ENCODE measurements around the gene ANXA11. TPM values are rescaled to one million over a fixed set of nuclear protein-coding genes. Genes with fewer than 3 reads are reported as not detected.

ANXA11 gene
- total RNA-seq, 2 donors from 2014 or later = 68.2 to 71.9 TPM

GRCh38 chr10:80131499-80131901 lies 73.8 kb downstream of the ANXA11 start:
- TF ChIP-seq, protein P1, sequence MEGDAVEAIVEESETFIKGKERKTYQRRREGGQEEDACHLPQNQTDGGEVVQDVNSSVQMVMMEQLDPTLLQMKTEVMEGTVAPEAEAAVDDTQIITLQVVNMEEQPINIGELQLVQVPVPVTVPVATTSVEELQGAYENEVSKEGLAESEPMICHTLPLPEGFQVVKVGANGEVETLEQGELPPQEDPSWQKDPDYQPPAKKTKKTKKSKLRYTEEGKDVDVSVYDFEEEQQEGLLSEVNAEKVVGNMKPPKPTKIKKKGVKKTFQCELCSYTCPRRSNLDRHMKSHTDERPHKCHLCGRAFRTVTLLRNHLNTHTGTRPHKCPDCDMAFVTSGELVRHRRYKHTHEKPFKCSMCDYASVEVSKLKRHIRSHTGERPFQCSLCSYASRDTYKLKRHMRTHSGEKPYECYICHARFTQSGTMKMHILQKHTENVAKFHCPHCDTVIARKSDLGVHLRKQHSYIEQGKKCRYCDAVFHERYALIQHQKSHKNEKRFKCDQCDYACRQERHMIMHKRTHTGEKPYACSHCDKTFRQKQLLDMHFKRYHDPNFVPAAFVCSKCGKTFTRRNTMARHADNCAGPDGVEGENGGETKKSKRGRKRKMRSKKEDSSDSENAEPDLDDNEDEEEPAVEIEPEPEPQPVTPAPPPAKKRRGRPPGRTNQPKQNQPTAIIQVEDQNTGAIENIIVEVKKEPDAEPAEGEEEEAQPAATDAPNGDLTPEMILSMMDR (IDR thresholded peaks at IDR 0.05) = no peak
- no peak for TF ChIP-seq POLR2A (IDR thresholded peaks at IDR 0.05)
- Histone ChIP-seq H3K27ac (no peak overlapping the region), H3K36me3 (replicated peaks in 1 of 2; ENCODE audit: insufficient read depth in 1 of 2, low read depth in 2 of 2) (no peaks in the 10 kb centered on the region), H3K4me1 (peaks cover 12% of the 10 kb centered on the region), H3K9me3 (no peaks in the 10 kb centered on the region), H3K27me3 (peaks cover 0 to 8% of the 10 kb centered on the region in 2 donors), H3K4me3 (no peak overlapping the region)
- WGBS, 2 donors = 68 to 80% methylated on average over 6 of the region's 6 CpGs
- intact Hi-C loops (cut with DNase I) = no loop called here
- ATAC-seq = no peak
- no peak for DNase-seq

DNA sequence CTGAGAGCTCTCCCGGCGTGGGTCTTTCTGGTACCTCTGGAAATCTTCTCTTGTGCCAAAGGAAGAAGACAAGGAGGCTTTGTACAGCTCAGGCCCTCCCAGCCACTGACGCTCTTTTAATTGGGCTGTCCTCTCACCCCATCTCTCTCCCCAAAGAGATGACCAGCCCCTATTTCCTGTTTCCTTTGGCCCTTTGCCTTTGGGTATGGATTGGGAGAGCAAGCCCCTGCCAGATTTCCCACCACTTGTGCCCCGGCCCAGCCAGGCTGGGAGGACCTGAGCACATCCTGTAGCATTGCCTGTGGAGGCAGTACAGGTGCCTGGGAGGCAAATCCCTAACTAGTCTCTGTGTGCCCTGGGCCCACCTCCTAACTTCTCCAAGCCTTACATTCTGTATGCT lies 78.5 kb downstream of the ANXA11 start:
- no peak for DNase-seq
- WGBS, 2 donors = 48 to 52% methylated on average over 4 of the region's 4 CpGs
- ATAC-seq = no peak

GRCh38 chr10:80122746-80123145 lies 82.6 kb downstream of the ANXA11 start:
- H3K9me3 ChIP-seq = no peaks in the 10 kb centered on the region
- H3K4me3 ChIP-seq = no peak overlapping the region
- no peaks in the 10 kb centered on the region for H3K36me3 ChIP-seq (replicated peaks in 1 of 2; ENCODE audit: insufficient read depth in 1 of 2, low read depth in 2 of 2)
- DNase-seq (no peak), ATAC-seq (no peak)
- no peaks in the 10 kb centered on the region for H3K27me3 ChIP-seq
- H3K27ac ChIP-seq = no peak overlapping the region
- WGBS, 2 donors = 73% methylated on average over 2 of the region's 2 CpGs
- H3K4me1 ChIP-seq = no peaks in the 10 kb centered on the region
- TF ChIP-seq, protein P1 (IDR thresholded peaks at IDR 0.05) = no peak
- no peak for TF ChIP-seq POLR2A (IDR thresholded peaks at IDR 0.05)
- intact Hi-C loops (cut with DNase I) = no loop called here

More for the DNA sequence above, 78.5 kb downstream of the ANXA11 start:
- H3K27ac ChIP-seq = no peak overlapping the region
- H3K36me3 ChIP-seq (replicated peaks in 1 of 2; ENCODE audit: insufficient read depth in 1 of 2, low read depth in 2 of 2) = no peaks in the 10 kb centered on the region
- H3K4me1 ChIP-seq = no peaks in the 10 kb centered on the region
- H3K27me3 ChIP-seq = peaks cover 0 to 5% of the 10 kb centered on the region in 2 donors
- intact Hi-C loops (cut with DNase I) = no loop called here
- no peaks in the 10 kb centered on the region for H3K9me3 ChIP-seq
- H3K4me3 ChIP-seq = no peak overlapping the region
- no peak for TF ChIP-seq POLR2A (IDR thresholded peaks at IDR 0.05)

- Histone ChIP-seq H3K9me3 (no peaks in the 10 kb centered on the region), H3K27me3 (no peaks in the 10 kb centered on the region), H3K27ac (no peak overlapping the region), H3K36me3 (replicated peaks in 1 of 2; ENCODE audit: insufficient read depth in 1 of 2, low read depth in 2 of 2) (no peaks in the 10 kb centered on the region), H3K4me3 (no peak overlapping the region), H3K4me1 (no peaks in the 10 kb centered on the region)
- DNase-seq = no peak
- no peak for ATAC-seq
- no peak for TF ChIP-seq POLR2A (IDR thresholded peaks at IDR 0.05)
- TF ChIP-seq, protein P1 (IDR thresholded peaks at IDR 0.05) = no peak
- intact Hi-C loops (cut with DNase I) = no loop called here
Measured at GRCh38 chr10:80122110-80122710, 83.1 kb downstream of the ANXA11 start.

GRCh38 chr10:80118669-80119068 lies 86.7 kb downstream of the ANXA11 start:
- Histone ChIP-seq H3K9me3 (no peaks in the 10 kb centered on the region), H3K27ac (no peak overlapping the region), H3K4me1 (no peaks in the 10 kb centered on the region), H3K4me3 (no peak overlapping the region), H3K36me3 (replicated peaks in 1 of 2; ENCODE audit: insufficient read depth in 1 of 2, low read depth in 2 of 2) (no peaks in the 10 kb centered on the region), H3K27me3 (no peaks in the 10 kb centered on the region)
- intact Hi-C loops (cut with DNase I) = no loop called here
- WGBS, 2 donors = 68 to 79% methylated on average over 4 of the region's 4 CpGs
- no peak for DNase-seq
- TF ChIP-seq, protein P1 (IDR thresholded peaks at IDR 0.05) = no peak
- no peak for TF ChIP-seq POLR2A (IDR thresholded peaks at IDR 0.05)
- no peak for ATAC-seq
